Thymus (tissue), 11 donors: ENCODE measurements around the gene ZDHHC4. TPM values are rescaled to one million over a fixed set of nuclear protein-coding genes. Genes with fewer than 3 reads are reported as not detected.

Source experiments
- DNase-seq, 9 donors: peaks; one replicate each; pipeline ENCODE4 v3.0.0-alpha.2; 2013; ENCODE audit warnings: low spot score in 9 of 9, low read depth in 6 of 9, missing footprints in 1 of 9
- H3K27ac ChIP-seq, 2 donors: one replicate each; pipeline ENCODE4 v1.5.1; 2013; ENCODE audit warnings: control low read depth in 1 of 2, low read depth in 1 of 2, low read length in 1 of 2, mild to moderate bottlenecking in 1 of 2, moderate library complexity in 1 of 2
- H3K27me3 ChIP-seq, 2 donors: one replicate each; pipeline ENCODE4 v1.5.1; 2013; ENCODE audit warnings: low read length in 1 of 2; ENCODE audit not compliant: control insufficient read depth in 2 of 2, insufficient read depth in 1 of 2
- H3K36me3 ChIP-seq, 2 donors: one replicate each; pipeline ENCODE4 v1.5.1; 2013; ENCODE audit warnings: low read length in 1 of 2, mild to moderate bottlenecking in 1 of 2, moderate library complexity in 1 of 2; ENCODE audit not compliant: control insufficient read depth in 2 of 2, insufficient read depth in 2 of 2
- H3K4me1 ChIP-seq, 2 donors: one replicate each; pipeline ENCODE4 v1.5.1; 2013; ENCODE audit warnings: low read length in 2 of 2; ENCODE audit not compliant: control insufficient read depth in 2 of 2, insufficient read depth in 2 of 2
- H3K4me3 ChIP-seq, 2 donors: one replicate each; pipeline ENCODE4 v1.5.1; 2013; ENCODE audit warnings: low read length in 2 of 2, control low read depth in 1 of 2, mild to moderate bottlenecking in 1 of 2
- H3K9me3 ChIP-seq, 2 donors: one replicate each; pipeline ENCODE4 v1.5.1; 2013; ENCODE audit warnings: low read length in 1 of 2, mild to moderate bottlenecking in 1 of 2; ENCODE audit not compliant: control insufficient read depth in 2 of 2, insufficient read depth in 1 of 2
- WGBS: extraction: QIAGEN DNeasy Blood & Tissue Kit; methylation state at CpG from one replicate; pipeline ENCODE4 v1.1.7; 2013; 5-methylcytosine and 5-hydroxymethylcytosine counted together
- polyA plus RNA-seq: library from polyadenylated mRNA; stranded (reverse); fragments of 200-250 nt; gene quantifications from one replicate; pipeline ENCODE4 v1.2.3, GENCODE V29; 2013
- total RNA-seq: library from RNA; stranded (reverse); fragments of 120-200 nt; gene quantifications from one replicate; pipeline ENCODE4 v1.2.4, GENCODE V29; 2013
- donor health status: healthy.

Gene ZDHHC4
- total and polyA plus RNA-seq, 2 donors = 38.2 to 50.0 TPM

DNA sequence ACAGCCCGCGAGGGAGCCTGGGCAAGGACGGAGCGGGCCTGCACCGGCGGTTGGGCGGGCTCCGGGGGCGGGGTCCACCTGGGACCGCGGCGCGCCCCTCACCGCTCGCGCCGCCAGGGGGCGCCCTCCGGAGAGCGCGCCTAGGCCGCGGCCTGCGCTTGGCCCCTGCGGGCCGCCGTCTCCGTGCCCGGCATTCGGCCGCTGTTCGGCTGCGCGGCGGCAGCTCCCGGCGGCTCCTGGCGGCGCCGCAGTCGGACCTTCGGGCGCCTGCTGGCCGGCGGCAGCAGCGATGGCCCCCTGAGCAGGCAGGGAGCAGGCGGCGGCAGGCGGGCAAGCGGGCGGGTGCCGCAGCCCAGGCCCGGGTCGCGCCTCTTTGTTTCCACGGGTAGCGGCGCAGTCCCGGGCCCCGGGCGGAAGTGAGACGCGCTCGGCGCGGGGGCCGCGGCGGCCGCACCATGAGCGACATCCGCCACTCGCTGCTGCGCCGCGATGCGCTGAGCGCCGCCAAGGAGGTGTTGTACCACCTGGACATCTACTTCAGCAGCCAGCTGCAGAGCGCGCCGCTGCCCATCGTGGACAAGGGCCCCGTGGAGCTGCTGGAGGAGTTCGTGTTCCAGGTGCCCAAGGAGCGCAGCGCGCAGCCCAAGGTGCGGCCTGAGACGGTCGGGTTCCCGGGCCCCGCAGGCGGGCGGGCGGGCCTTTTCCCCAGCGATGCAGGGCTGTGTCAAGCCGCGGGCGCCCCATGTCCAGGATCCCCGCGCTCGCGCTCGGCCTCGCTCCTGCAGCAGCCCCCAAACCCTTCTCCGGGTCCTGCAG lies 12.8 kb downstream of the ZDHHC4 start, which contains the start of gene INTS15:
Gene INTS15 (plus strand): TSS at position 193 of the 816 bp plus-strand sequence. CDS start 263 bp downstream, at position 456.
- Histone ChIP-seq H3K27ac (peak within 1 kb of the TSS; percentile 71 to 99), H3K4me3 (peak within 1 kb of the TSS; percentile 73 to 95), H3K9me3 (no peaks in the 10 kb centered on the region), H3K36me3 (peaks cover 41 to 56% of the 10 kb centered on the region in 2 donors), H3K4me1 (peaks cover 7 to 17% of the 10 kb centered on the region in 2 donors), H3K27me3 (no peaks in the 10 kb centered on the region)
- under 1% methylated on average over 107 of the region's 107 CpGs for WGBS
- peak; percentile 68 to 91 (median 79) for DNase-seq

DNA sequence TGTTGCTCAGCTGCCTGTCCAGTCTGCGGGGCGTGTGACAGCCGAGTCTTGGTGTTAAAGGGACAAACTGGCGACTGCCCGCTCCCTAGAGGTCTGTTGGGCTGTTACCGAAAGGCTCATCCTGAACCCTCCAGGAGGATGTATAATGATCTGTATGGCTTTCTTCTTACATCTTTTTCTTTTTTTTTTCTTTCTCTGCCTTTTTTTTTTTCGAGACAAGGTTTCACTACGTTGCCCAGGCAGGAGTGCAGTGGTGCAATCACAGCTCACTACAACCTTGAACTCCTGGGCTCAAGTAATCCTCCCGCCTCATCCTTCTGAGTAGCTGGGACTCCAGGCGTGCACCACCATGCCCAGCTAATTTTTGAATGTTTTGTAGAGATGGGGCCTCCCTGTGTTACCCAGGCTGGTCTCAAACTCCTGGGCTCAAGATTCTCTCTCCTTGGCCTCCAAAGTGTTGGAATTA lies 13.4 kb downstream of the ZDHHC4 start:
- peak overlapping the region; percentile 73 to 95 for H3K4me3 ChIP-seq
- peak overlapping the region in 1 of 2 donors; percentile 99 for H3K27ac ChIP-seq
- 16% methylated on average over 10 of the region's 10 CpGs for WGBS
- no peaks in the 10 kb centered on the region for H3K27me3 ChIP-seq
- H3K9me3 ChIP-seq = no peaks in the 10 kb centered on the region
- peaks cover 43 to 56% of the 10 kb centered on the region in 2 donors for H3K36me3 ChIP-seq
- H3K4me1 ChIP-seq = peaks cover 7 to 17% of the 10 kb centered on the region in 2 donors
- DNase-seq = peak in 1 of 9 donors; percentile 22

DNA sequence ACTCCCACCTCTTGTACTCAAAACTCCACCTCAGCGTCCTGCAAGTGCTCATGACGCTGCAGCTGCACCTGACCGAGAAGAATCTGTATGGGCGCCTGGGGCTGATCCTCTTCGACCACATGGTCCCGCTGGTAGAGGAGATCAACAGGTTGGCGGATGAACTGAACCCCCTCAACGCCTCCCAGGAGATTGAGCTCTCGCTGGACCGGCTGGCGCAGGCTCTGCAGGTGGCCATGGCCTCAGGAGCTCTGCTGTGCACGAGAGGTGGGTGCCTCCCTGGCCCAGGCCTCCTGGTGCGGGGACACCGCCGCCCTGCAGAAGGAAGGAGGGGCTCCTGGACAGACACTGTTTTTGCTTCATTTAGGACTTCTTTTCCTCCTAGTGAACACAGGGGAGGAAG lies 22.8 kb downstream of the ZDHHC4 start:
- Histone ChIP-seq H3K9me3 (no peaks in the 10 kb centered on the region), H3K27ac (no peak overlapping the region), H3K36me3 (peaks cover 78 to 82% of the 10 kb centered on the region in 2 donors), H3K4me3 (no peak overlapping the region), H3K4me1 (no peaks in the 10 kb centered on the region), H3K27me3 (no peaks in the 10 kb centered on the region)
- DNase-seq = no peak
- 98% methylated on average over 15 of the region's 15 CpGs for WGBS

DNA sequence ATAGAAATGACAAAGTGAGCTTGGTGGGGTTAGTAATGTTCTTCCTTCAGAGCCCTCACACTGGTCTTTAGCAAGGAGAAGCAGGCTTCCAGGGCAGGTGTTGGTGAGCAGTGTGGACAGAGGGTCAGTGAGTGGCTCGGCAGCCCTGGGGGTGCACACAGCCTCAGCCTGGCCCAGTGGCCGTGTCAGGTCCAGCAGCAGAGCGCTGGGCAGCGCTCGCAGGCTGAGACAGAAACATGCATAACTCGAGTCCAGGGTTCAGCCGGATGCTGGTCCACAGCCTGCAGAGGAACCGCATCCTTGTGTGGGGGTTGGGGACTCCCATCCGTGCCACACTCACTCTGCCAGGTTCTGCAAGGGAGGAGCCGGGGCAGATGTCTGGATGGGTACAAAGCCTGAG lies 27.2 kb downstream of the ZDHHC4 start:
- Histone ChIP-seq H3K27me3 (no peaks in the 10 kb centered on the region), H3K36me3 (peaks cover 71 to 80% of the 10 kb centered on the region in 2 donors), H3K4me1 (no peaks in the 10 kb centered on the region), H3K9me3 (no peaks in the 10 kb centered on the region), H3K27ac (no peak overlapping the region), H3K4me3 (no peak overlapping the region)
- no peak for DNase-seq
- over 99% methylated on average over 10 of the region's 10 CpGs for whole genome bisulfite sequencing

DNA sequence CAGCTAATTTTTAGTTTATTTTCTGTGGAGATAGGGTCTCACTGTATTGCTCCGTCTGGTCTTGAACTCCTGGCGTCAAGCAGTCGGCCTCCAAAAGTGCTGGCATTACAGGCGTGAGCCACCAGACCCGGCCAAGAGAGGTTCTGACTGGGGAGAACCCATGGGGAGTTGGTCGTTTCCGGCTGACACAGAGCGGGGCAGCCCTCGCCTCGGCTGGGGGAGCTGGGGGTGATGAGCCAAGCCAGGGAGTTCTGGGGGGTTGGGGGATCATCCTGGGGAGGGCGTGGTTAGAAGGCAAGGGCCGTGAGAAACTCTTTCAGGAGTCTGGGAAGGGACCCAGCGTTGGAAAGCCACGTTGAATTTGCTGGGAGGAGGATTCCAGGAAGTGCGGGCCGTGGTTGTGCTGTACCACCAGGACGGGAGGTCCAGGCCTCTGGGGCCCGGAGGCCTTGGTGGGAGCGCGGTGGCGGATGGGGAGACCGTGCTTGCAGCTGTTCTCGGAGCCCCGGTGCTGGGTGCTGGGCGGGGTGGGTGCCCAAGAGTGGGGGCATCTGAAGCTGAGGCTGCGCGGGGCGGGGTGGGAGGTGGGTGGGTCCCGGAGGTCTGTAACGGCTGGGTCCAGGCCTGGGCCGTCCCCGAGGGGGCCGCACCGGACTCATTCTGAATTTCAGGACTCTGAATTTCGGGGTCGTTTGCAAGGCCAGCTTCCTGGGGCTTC lies 29.8 kb downstream of the ZDHHC4 start:
- DNase-seq = no peak
- no peaks in the 10 kb centered on the region for H3K27me3 ChIP-seq
- H3K4me3 ChIP-seq = no peak overlapping the region
- H3K27ac ChIP-seq = no peak overlapping the region
- peaks cover 51 to 64% of the 10 kb centered on the region in 2 donors for H3K36me3 ChIP-seq
- no peaks in the 10 kb centered on the region for H3K4me1 ChIP-seq
- H3K9me3 ChIP-seq = no peaks in the 10 kb centered on the region
- 97% methylated on average over 36 of the region's 36 CpGs for WGBS

DNA sequence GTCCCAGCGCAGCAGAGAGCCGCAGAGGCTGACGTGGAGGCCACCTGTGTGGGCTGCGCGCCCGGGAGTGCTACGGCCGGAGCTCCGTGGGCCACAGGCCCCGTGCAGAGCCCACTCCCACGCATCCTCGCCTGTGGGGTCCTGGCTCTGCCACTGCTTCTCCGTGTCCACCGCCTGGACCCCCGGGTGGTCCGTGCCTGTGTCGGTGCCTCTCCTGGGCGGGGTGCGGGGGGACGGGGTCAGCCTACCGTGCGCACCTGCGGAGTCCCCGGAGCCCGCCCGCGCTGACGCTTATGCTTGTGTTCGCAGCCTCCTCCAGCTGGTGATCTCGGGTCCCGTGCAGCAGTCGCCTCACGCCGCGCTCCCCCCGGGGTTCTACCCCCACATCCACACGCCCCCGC lies 30.4 kb downstream of the ZDHHC4 start:
- no peak overlapping the region for H3K27ac ChIP-seq
- no peaks in the 10 kb centered on the region for H3K27me3 ChIP-seq
- H3K4me3 ChIP-seq = no peak overlapping the region
- DNase-seq = no peak
- H3K9me3 ChIP-seq = no peaks in the 10 kb centered on the region
- peaks cover 45 to 60% of the 10 kb centered on the region in 2 donors for H3K36me3 ChIP-seq
- 98% methylated on average over 38 of the region's 38 CpGs for WGBS
- no peaks in the 10 kb centered on the region for H3K4me1 ChIP-seq

DNA sequence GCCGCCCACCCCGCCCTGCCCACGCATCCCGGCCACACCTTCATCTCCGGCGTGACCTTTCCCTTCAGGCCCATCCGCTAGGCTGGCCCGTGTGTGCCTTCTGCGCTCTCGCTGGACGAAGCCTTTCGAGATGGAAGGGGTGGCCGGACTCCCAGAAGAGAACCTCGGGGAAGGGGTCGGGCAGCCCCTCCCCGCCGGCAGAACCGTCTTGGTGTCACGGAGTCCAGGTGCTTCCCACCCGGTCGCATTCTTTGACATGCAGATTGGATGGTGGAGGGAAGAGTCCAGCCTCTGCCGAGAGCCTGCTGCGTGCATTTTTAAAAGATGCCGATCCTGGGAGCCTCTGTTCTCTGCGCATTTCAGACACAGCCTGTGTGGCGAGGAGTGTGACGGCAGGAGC lies 30.8 kb downstream of the ZDHHC4 start:
- Histone ChIP-seq H3K27me3 (no peaks in the 10 kb centered on the region), H3K9me3 (no peaks in the 10 kb centered on the region), H3K27ac (no peak overlapping the region), H3K36me3 (peaks cover 41 to 55% of the 10 kb centered on the region in 2 donors), H3K4me3 (no peak overlapping the region), H3K4me1 (no peaks in the 10 kb centered on the region)
- WGBS = 99% methylated on average over 27 of the region's 27 CpGs
- DNase-seq = no peak

DNA sequence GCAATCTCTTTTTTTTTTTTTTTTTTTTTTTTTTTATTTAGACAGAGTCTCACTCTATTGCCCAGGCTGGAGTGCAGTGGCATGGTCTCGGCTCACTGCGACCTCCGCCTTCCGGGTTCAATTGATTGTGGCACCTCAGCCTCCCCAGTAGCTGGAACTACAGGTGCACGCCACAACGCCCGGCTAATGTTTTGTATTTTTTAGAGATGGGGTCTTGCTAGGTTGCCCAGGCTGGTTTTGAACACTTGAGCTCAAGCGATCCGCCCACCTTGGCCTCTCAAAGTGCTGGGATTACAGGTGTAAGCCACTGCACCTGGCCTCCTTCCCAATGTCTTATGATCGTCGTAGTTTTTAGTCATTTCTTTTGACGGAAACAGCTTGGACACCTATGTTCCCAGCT lies 31.5 kb downstream of the ZDHHC4 start:
- DNase-seq = no peak
- Histone ChIP-seq H3K27me3 (peaks cover 0 to 6% of the 10 kb centered on the region in 2 donors), H3K4me3 (no peak overlapping the region), H3K36me3 (peaks cover 38 to 52% of the 10 kb centered on the region in 2 donors), H3K4me1 (peaks cover 0 to 2% of the 10 kb centered on the region in 2 donors), H3K27ac (no peak overlapping the region), H3K9me3 (no peaks in the 10 kb centered on the region)
- WGBS = 98% methylated on average over 12 of the region's 12 CpGs

DNA sequence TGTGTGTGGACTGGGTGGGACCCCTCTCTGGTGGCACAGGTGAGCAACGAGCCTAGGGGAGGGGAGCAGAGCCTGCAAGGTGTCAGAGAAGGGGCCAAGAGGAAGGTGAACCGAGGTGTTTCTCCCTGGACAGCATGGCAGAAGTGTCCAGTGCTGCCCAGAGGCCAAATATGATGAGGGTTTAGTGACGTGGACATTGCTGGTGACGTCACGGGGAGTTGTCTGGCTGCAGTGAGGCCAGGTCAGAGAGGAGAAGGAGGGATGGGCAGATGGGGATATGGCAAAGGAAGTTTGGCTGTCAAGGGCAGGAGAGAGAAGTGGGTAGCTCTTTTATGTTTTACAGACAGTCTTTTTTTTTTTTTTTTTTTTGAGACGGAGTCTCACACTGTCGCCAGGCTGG lies 35.6 kb downstream of the ZDHHC4 start:
- Histone ChIP-seq H3K27ac (no peak overlapping the region), H3K27me3 (peaks cover 0 to 36% of the 10 kb centered on the region in 2 donors), H3K9me3 (no peaks in the 10 kb centered on the region), H3K36me3 (peaks cover 10 to 19% of the 10 kb centered on the region in 2 donors), H3K4me1 (peaks cover 3 to 17% of the 10 kb centered on the region in 2 donors), H3K4me3 (no peak overlapping the region)
- DNase-seq = no peak
- 89% methylated on average over 7 of the region's 7 CpGs for WGBS
